ENCODE data around the gene NDUFS5.

GRCh38 chr1:38992412-38993111 is 33.6 kb upstream of the NDUFS5 start:
- TF ChIP-seq CTCF (IDR thresholded peaks at IDR 0.05) = no peak
- TF ChIP-seq EZH2 (IDR thresholded peaks at IDR 0.05) = no peak
- TF ChIP-seq EZH2phosphoT487 (IDR thresholded peaks at IDR 0.05) = no peak
